LoVo (cell line): Measurements from ENCODE around the gene SULT1B1.
A peak's percentile ranks its signal among the peaks of the same experiment; 100 is the strongest.
"Not testable (repeated sequence)": the region's sequence is repeated elsewhere in the genome, so short reads cannot be mapped to it uniquely, and the experiment has no call there.

Source experiments
- DNase-seq: peaks from one replicate; pipeline ENCODE4 v3.0.0-alpha.2; 2016; ENCODE audit warnings: low spot score

The SULT1B1 gene

DNA sequence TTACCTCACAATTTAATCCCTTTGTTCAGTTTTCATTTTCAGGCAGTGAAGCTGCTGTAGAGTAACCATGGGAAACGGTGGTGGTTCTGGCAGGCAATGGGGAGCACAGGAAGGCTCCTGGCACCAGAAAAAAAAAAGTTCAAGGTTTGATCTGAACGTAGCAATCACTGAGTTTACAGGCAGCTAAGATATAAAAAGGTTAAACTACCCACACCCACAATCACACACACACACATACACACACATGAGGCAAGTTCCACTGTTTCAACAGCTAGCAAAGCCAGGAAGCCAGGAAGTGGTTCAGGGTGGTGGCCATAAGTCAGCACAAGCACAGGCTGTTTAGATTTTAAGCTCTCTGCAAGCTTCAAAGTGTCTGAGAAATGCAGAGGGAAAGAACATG, at the start of gene SULT1B1:
SULT1B1 (minus strand) TSS at position 166 of the 400 bp plus-strand sequence. CDS start 5,403 bp downstream, outside the sequence.
- peak; percentile 8 for DNase-seq

DNA sequence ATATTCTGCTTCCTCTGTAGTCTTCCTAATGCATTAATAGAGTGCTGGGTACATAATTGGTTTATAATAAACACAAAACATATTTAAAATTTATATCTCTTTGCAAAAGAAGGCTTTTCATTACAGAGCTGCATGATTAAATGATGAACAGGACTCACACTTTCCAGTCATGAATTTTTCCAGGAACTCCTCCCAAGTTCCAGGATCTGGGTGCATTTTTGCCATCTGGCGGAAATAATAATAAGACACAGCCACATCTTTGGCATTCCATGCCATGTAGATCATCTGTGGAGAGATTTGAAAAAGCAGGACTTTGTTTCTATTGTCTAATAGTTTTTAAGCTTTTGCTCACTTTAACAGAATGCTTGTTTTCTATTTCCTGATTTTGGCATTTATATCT, 40.2 kb upstream of the SULT1B1 start:
- DNase-seq: no peak

DNA sequence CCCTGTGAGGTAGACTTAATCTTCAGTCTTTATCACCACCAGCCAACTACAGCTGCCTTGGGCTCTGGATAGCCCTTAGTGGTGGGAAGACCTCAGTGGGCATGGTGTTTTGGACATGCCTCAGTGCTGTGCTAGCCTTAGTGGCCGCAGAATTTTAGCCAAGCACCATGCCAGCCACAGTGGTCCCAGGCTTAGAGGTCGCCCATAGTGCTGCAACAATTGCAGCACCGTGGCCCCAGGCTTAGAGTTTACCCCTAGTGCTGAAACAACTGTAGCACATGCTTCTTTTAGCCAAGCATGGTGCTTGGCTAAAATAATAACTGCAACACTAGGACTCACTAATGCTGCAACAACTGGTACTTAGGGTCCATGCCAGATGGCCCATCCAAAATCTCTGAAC, 38.9 kb upstream of the SULT1B1 start:
- no peak for DNase-seq

GRCh38 chr4:69793732-69794131, 33.3 kb upstream of the SULT1B1 start:
- DNase-seq: no peak

DNA sequence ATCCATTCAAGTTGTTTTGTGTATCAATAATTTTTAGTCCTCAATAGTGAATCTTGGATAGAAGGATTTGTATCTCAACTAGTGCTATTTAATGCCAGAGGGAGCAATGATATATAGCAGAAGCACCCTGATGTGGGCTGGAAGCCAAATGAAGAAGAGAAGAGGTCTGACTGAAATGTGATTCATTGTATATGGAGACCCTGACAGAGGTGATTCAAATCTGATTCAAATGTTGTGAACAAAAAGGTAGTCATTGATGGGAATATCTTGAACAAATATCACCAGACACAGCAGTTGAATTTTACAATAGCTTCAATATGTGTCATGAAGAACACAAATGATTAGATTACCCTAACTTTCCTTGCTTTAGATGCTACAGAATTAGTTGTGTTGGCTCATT, 27.5 kb upstream of the SULT1B1 start:
- no peak for DNase-seq

- no peak for DNase-seq
Observed at GRCh38 chr4:69786547-69786946, 26.1 kb upstream of the SULT1B1 start.

GRCh38 chr4:69785211-69785831, 24.9 kb upstream of the SULT1B1 start:
- DNase-seq: no peak

DNA sequence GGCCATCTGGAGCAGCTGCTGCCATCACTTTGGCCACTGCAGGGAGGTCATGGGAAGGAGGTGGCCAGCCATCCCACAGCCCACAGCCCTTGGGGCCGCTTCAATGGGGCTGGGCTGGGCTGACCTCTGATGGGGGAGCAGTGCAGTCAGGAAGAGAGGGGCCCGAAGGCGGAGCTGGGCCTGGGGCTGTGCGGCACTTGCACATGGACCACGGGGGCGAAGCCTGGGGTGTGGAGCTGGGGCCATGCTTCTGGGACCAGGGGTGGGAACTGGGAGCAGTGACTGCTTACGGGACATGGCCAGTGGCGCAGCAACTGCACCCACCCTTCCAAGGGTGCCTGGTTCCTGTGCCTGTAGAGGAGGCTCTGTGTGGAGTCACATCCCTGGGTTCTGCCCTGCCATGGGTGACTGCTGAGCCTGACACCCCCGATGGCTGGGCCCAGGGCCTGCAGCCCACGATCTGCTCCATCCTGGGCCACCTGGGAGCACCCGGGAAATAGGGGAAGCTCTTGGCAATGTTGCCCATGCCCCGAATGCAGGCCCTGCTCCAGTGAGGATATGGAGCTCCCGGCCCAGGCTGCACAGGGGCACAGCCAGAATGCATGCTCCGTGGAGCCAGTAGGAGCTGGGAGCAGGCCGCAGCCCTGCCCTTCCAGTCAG, 22.4 kb upstream of the SULT1B1 start:
- DNase-seq: no peak

DNA sequence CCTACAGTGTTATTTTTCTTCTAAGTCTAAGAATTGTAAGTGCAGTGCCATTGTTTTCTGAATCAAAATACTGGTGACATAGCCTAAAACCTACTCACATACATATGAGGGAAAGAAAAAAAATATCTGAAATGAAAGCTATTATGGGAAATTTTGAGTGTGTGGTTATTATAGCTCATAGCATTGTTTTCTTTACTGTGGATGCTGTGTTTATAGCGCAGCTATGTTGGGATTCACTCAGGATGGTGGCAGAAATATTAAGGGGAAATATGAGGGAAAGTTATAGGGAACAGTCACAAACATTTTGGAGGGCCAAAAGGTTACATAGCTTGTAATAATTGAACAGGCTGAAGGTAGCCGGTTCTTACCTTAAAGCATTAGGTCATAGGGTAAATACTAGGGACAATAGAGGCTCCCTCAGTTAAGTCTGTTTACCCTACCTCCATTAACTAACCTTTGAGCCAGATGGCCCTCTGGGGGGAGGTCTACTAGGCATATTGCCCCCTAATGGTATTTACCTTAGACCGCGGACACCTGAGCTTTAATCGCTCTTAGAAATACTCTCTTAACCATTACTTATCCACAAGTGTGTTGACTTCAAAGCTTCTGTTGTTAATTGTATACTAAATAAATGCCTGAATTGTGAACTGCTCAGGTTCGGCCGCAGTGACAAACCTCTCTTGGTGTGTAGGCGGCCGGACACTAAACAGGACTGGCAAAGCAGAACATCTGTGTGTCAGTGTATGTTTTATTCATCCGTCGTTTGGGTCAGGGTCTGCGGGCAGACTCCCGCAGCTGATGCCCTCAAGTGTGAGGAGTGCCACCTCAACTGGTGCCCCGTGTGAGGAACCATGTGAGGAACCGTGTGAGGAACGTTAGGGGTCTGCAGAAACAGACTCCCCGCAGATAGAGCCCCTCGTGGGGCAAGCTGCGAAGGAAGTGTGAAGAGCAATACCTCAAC, 21.3 kb upstream of the SULT1B1 start:
- DNase-seq: no peak

DNA sequence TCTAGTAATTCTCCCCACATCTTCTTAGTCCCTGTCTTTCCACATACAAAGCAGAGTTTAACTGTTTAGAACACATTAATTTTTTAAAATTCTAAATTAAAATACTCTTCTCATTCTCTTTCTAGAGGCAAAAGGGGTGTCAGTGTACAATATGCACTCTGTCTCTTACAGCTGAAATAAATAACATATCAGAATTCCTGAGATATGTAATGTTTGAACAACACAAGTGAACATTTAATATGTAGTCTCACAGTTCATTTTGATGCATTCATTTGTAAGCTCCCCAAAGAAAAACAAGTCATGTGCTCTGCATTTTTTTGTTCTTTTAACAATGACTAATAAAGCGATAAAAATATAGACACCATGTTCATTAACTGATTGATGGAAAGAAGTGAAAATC, 19.7 kb upstream of the SULT1B1 start:
- DNase-seq: no peak

DNA sequence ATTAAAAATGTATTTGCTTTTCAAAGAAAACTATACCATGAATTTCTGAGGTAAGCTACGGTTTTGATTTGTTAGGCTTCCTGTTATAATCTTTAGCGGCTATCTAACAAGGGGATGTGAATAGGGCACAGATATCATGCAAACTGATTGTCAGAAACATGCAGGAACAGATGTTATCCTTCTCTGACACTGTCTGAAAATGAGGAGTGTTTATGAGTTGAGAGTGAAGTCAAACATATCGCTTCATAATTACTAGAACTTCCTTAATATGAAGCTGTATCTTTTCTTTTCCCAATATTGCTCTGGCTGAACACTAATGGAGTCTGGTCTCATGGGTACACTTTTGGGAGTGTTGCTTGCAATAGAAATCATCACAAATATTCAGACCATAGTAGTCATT, 16.3 kb upstream of the SULT1B1 start:
- DNase-seq: no peak

- DNase-seq: peak; percentile 58
Observed at GRCh38 chr4:69775321-69775867, 15.0 kb upstream of the SULT1B1 start.

- DNase-seq: no peak
Observed at GRCh38 chr4:69773484-69773883, 13.1 kb upstream of the SULT1B1 start.

GRCh38 chr4:69768554-69768953, 8.1 kb upstream of the SULT1B1 start:
- not testable (repeated sequence) for DNase-seq

DNA sequence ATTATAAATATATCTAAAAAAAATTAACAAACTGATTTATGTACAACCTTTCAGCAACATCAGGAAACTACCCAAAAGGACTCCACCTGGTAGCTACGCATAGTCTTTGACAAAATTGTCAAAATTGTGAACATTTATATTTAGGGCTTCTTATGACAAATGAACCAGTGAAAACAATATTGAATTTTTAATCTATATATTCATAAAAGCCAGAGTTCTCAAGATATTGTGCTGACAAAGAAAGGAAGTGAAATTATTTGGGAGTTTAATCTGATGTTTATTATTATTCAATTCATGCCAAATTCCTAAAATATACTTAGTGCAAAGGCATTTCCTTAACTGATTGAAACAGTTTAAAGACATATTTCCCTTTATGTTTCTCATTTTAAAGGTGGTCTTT, 5.3 kb upstream of the SULT1B1 start:
- no peak for DNase-seq

DNA sequence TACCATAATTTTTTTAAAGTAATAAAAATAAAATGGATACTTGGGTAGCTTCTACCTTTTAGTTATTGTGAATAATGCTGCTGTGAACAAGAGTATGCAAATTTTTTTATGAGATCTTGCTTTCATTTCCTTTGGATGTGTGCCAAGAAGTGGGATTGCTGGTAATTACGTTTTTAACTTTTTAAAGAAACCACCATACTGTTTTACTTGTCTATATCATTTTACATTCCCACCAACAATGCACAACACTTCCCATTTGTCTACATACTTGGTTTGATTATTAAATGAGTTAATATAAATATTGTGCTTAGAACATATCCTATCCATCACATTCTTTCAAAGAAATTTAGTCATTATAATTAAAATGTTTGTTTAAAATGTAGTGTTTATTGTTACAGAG, 3.9 kb upstream of the SULT1B1 start:
- peak; percentile 15 for DNase-seq

GRCh38 chr4:69763233-69763632, 2.8 kb upstream of the SULT1B1 start:
- no peak for DNase-seq

GRCh38 chr4:69759189-69759604, 1.2 kb downstream of the SULT1B1 start:
- peak; percentile 57 for DNase-seq

DNA sequence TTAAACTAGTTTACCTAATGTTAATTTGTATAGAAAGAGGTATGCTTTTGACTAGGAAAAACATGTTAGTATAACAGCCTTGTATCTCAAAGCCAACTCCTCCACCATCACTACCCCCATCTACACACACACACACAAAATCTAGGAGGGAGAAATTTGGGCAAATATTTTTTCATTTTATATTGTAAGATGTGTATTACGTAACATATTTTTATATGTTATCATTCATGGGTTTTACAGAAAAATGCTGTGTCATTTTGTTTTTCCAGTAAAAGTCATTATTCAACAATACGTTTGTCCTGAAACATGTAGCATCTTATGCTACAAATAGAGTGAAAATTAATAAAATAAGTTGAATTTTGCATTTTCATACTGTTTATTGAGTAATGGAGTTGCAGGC, 3.0 kb downstream of the SULT1B1 start:
- no peak for DNase-seq

- peak; percentile 39 for DNase-seq
Observed at GRCh38 chr4:69754926-69755580, 5.4 kb downstream of the SULT1B1 start.

- no peak for DNase-seq
Observed at GRCh38 chr4:69753686-69754085, 6.7 kb downstream of the SULT1B1 start.

- DNase-seq: no peak
Observed at GRCh38 chr4:69750346-69750745, 10.1 kb downstream of the SULT1B1 start.
